ENCODE measurements around the gene MAP4K4. TPM values are rescaled to one million over a fixed set of nuclear protein-coding genes. Genes with fewer than 3 reads are reported as not detected.
"Not testable (repeated sequence)": the region's sequence is repeated elsewhere in the genome, so short reads cannot be mapped to it uniquely, and the experiment has no call there.

Gene MAP4K4
- total RNA-seq, 4 donors from 2014 or later = 25.7 to 42.3 (median 29.8) TPM

DNA sequence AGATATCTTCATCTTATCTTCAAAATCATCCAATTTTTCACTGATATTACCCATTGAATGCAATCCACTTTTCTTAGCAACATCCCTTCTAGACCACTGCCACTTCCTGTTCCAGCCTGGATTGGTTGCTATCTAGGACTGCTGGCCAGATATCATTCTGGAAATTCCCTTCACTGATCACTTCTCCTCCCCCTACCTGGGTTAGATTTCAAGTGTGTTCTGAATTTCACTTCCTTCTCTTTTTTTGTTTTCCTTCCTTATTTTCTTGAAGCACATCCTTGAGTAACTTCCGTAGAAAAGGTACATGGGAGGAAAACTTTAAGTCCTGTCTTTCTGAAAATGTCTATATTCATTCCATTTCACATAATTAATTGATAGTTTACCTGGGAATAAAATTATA, 212.3 kb downstream of the MAP4K4 start:
- TF ChIP-seq, protein P1, sequence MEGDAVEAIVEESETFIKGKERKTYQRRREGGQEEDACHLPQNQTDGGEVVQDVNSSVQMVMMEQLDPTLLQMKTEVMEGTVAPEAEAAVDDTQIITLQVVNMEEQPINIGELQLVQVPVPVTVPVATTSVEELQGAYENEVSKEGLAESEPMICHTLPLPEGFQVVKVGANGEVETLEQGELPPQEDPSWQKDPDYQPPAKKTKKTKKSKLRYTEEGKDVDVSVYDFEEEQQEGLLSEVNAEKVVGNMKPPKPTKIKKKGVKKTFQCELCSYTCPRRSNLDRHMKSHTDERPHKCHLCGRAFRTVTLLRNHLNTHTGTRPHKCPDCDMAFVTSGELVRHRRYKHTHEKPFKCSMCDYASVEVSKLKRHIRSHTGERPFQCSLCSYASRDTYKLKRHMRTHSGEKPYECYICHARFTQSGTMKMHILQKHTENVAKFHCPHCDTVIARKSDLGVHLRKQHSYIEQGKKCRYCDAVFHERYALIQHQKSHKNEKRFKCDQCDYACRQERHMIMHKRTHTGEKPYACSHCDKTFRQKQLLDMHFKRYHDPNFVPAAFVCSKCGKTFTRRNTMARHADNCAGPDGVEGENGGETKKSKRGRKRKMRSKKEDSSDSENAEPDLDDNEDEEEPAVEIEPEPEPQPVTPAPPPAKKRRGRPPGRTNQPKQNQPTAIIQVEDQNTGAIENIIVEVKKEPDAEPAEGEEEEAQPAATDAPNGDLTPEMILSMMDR (IDR thresholded peaks at IDR 0.05) = no peak
- no peak for TF ChIP-seq POLR2A (IDR thresholded peaks at IDR 0.05)
- no peak for DNase-seq (ENCODE audit: low spot score in 2 of 2)
- WGBS, 2 donors = 59 to 87% methylated on average over 1 of the region's 1 CpG
- intact Hi-C loops (cut with DNase I; ENCODE audit: low total_unique reads) = no loop called here
- H3K4me3 ChIP-seq (ENCODE audit: low read depth, poor library complexity, severe bottlenecking) = no peak overlapping the region

DNA sequence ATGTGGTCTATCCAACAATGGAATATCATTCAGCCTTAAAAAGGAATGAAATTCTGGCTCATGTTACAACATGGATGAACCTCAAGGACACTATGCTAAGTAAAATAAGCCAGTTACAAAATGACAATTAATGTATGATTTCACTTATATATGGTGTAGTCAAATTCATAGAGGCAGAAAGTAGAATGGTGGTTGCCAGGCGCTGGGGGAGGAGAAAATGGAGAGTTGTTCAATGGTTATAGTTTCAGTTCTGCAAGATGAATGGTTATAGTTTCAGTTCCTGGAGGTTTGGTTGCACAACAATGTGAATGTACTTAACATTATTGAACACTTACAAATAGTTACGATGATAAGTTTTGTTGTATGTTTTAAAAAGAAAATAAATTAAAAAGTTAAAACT, 215.0 kb downstream of the MAP4K4 start:
- intact Hi-C loops (cut with DNase I; ENCODE audit: low total_unique reads) = no loop called here
- no peak overlapping the region for H3K4me3 ChIP-seq (ENCODE audit: low read depth, poor library complexity, severe bottlenecking)
- TF ChIP-seq, protein P1 (IDR thresholded peaks at IDR 0.05) = no peak
- TF ChIP-seq POLR2A (IDR thresholded peaks at IDR 0.05) = no peak
- no peak for DNase-seq (ENCODE audit: low spot score in 2 of 2)
- WGBS, 2 donors = 89 to 92% methylated on average over 2 of the region's 2 CpGs

DNA sequence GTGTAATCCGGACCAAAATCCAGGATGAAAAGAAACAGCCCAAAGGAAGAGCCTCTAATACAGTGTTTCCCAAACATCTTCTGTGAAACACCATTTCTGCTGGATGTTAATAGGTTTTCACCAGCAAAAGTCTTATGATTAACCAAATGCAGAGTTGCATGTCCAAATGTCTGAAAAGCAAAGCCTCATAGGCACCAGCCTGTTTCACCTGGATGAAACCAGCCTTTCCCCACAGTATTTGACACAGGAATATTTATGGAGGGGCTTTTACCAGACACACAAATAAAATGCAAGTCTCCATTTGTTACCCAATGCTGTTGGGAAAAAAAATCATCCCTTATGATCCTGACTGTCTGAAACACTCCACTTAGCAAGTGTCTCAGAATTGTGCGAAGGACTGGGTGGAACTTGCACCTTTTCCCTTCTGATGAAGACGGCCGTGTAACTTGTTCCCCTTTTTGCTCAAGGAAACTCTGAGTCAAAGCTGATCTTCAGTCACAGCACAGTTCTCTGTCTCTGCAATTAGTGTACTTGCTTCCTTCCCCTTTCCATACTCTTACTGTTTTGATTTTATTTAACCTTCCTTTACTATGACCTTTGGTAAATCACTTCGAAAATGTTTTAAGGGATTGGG, 223.9 kb downstream of the MAP4K4 start:
- TF ChIP-seq POLR2A (IDR thresholded peaks at IDR 0.05) = no peak
- TF ChIP-seq, protein P1 (IDR thresholded peaks at IDR 0.05) = no peak
- 64 to 81% methylated on average over 5 of the region's 5 CpGs for WGBS, 2 donors
- intact Hi-C loops (cut with DNase I; ENCODE audit: low total_unique reads) = no loop called here
- no peak for DNase-seq (ENCODE audit: low spot score in 2 of 2)
- H3K4me3 ChIP-seq (ENCODE audit: low read depth, poor library complexity, severe bottlenecking) = no peak overlapping the region

DNA sequence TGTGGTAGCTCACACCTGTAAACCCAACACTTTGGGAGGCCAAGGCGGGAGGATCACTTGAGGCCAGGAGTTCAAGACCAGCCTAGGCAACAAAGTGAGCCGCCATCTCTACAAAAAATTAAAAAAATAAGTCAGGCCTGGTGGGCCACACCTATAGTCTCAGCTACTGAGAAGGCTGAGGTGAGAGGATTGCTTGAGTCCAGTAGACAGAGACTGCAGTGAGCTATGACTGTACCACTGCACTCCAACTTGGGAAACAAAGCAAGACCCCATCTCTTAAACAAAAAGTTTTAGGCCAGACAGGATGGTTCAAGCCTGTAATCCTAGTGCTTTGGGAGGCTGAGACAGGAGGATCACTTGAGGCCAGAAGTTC, 224.4 kb downstream of the MAP4K4 start:
- H3K4me3 ChIP-seq (ENCODE audit: low read depth, poor library complexity, severe bottlenecking) = no peak overlapping the region
- intact Hi-C loops (cut with DNase I; ENCODE audit: low total_unique reads) = no loop called here
- TF ChIP-seq, protein P1 (IDR thresholded peaks at IDR 0.05) = no peak
- TF ChIP-seq POLR2A (IDR thresholded peaks at IDR 0.05) = no peak
- 93 to 97% methylated on average over 2 of the region's 2 CpGs for WGBS, 2 donors
- no peak for DNase-seq (ENCODE audit: low spot score in 2 of 2)

DNA sequence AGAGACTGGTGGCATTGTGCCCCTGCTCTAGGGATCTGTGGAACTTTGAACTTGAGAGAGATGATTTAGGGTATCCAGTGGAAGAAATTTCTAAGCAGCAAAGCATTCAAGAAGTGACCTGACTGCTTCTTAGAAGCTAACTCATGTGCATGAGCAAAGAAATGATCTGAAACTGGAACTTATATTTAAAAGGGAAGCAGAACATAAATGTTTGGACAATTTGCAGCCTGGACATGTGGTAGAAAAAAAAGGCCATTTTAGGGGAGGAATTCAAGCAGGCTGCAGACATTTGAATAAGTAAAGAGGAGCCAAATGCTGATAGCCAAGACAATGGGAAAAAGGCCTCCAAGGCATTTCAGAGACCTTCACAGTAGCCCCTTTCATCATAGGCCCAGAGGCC, 226.8 kb downstream of the MAP4K4 start:
- intact Hi-C loops (cut with DNase I; ENCODE audit: low total_unique reads); DNase-seq (ENCODE audit: low spot score in 2 of 2); H3K4me3 ChIP-seq (ENCODE audit: low read depth, poor library complexity, severe bottlenecking): not testable (repeated sequence)

DNA sequence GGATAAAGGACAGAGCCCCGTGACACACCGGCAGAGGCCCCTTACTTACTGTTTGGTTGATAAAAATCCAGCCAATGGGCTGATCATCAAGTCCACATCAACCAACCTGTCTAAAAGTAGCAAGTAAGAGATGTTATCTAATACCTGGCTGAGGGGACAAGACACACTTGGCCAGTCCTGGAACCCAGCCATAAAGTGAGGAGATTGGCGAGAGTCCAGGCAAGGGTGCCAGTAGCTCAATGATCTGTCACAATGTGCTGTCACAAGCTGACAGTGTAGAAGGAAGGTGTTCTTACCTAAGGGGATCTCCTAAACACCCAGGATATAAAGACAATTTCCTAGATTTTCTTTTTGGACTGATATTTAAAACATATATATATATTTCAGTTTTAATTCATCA, 232.5 kb downstream of the MAP4K4 start:
- WGBS, 2 donors = 79 to 80% methylated on average over 3 of the region's 3 CpGs
- H3K4me3 ChIP-seq (ENCODE audit: low read depth, poor library complexity, severe bottlenecking) = no peak overlapping the region
- no peak for DNase-seq (ENCODE audit: low spot score in 2 of 2)
- TF ChIP-seq, protein P1 (IDR thresholded peaks at IDR 0.05) = no peak
- no peak for TF ChIP-seq POLR2A (IDR thresholded peaks at IDR 0.05)
- intact Hi-C loops (cut with DNase I; ENCODE audit: low total_unique reads) = no loop called here

Measured in lower leg skin (tissue), 4 donors.